IMR-90 (cell line): ENCODE measurements around the gene IGLL5.

Experiments used
- CEBPB ChIP-seq: IDR thresholded peaks from 2 replicates; pipeline ENCODE4 v1.6.1; 2012; ENCODE audit warnings: low read depth, low read length, improper control_type of control experiment
- CTCF ChIP-seq: conservative IDR thresholded peaks from 2 replicates; pipeline ENCODE4 v1.5.1; 2012; ENCODE audit warnings: mild to moderate bottlenecking, low read depth, low read length, improper control_type of control experiment
- MXI1 ChIP-seq: IDR thresholded peaks from 2 replicates; pipeline ENCODE4 v1.6.1; 2012; ENCODE audit warnings: low read depth, mild to moderate bottlenecking, low read length, moderate library complexity, borderline replicate concordance
- TF ChIP-seq, protein P1 (sequence below): fragments of 150-350 bp; IDR thresholded peaks from 2 replicates; pipeline ENCODE4 v1.6.1; 2017; ENCODE audit warnings: mild to moderate bottlenecking, antibody characterized with exemption, low read length, low read depth

GRCh38 chr22:22856364-22856763 lies 31.3 kb upstream of the IGLL5 start:
- no peak for TF ChIP-seq CTCF
- no peak for TF ChIP-seq MXI1
- TF ChIP-seq CEBPB: no peak
- TF ChIP-seq, protein P1, sequence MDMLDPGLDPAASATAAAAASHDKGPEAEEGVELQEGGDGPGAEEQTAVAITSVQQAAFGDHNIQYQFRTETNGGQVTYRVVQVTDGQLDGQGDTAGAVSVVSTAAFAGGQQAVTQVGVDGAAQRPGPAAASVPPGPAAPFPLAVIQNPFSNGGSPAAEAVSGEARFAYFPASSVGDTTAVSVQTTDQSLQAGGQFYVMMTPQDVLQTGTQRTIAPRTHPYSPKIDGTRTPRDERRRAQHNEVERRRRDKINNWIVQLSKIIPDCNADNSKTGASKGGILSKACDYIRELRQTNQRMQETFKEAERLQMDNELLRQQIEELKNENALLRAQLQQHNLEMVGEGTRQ: no peak
